ENCODE results near the gene ARHGAP15. TPM values are rescaled to one million over a fixed set of nuclear protein-coding genes. Genes with fewer than 3 reads are reported as not detected.

Gene ARHGAP15
- total RNA-seq, 2 donors from 2014 or later = 0.86 TPM; not detected in 1

DNA sequence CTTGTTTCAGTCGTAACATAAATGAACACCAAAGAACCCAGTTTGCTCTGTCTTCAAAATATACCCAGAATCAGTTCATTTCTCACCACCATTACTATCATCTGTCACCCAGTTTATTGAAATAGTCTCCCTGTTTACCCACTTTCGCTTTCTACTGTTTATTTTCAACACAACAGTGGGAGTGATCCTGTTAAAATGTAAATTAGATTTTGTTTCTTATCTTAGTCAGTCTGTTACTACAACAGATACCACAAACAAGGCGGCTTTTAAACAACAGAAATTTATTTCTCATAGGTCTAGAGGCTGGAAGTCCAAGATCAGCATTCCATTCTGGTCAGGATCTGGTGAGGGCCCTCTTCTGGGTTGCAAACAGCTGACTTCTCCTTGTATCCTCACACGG, 74.8 kb downstream of the ARHGAP15 start:
- Histone ChIP-seq H3K9ac (ENCODE audit: extremely low read depth, low read length, poor library complexity, severe bottlenecking) (no peak overlapping the region), H3K27ac (ENCODE audit: low read depth, low read length) (no peak overlapping the region), H3K4me3 (ENCODE audit: low read length) (peak overlapping the region; percentile 10), H3K27me3 (ENCODE audit: control insufficient read depth, insufficient read depth, low read length, poor library complexity, severe bottlenecking) (no peaks in the 10 kb centered on the region), H3K36me3 (ENCODE audit: control insufficient read depth, insufficient read depth, low read length) (no peaks in the 10 kb centered on the region), H3K9me3 (ENCODE audit: control insufficient read depth, low read length) (peaks cover 42% of the 10 kb centered on the region), H3K4me1 (ENCODE audit: control insufficient read depth, insufficient read depth, low read length) (peaks cover 6% of the 10 kb centered on the region)
- H3K36me3 Mint-ChIP-seq (ENCODE audit: low read depth) = peaks cover 3% of the 10 kb centered on the region
- no peak for DNase-seq
- WGBS, 2 experiments (ENCODE audit: insufficient coverage in 1 of 2, insufficient read length in 1 of 2) = 87 to 88% methylated on average over 1 to 4 of the region's 4 CpGs
- TF ChIP-seq CTCF (conservative IDR thresholded peaks at IDR 0.05) = no peak
- H3K27ac Mint-ChIP-seq = no peak overlapping the region
- H3K27me3 Mint-ChIP-seq (ENCODE audit: insufficient read depth) = peaks cover 4% of the 10 kb centered on the region
- peaks cover 27% of the 10 kb centered on the region for H3K9me3 Mint-ChIP-seq
- peaks cover 10% of the 10 kb centered on the region for H3K4me1 Mint-ChIP-seq
- no peak overlapping the region for H3K4me3 Mint-ChIP-seq

DNA sequence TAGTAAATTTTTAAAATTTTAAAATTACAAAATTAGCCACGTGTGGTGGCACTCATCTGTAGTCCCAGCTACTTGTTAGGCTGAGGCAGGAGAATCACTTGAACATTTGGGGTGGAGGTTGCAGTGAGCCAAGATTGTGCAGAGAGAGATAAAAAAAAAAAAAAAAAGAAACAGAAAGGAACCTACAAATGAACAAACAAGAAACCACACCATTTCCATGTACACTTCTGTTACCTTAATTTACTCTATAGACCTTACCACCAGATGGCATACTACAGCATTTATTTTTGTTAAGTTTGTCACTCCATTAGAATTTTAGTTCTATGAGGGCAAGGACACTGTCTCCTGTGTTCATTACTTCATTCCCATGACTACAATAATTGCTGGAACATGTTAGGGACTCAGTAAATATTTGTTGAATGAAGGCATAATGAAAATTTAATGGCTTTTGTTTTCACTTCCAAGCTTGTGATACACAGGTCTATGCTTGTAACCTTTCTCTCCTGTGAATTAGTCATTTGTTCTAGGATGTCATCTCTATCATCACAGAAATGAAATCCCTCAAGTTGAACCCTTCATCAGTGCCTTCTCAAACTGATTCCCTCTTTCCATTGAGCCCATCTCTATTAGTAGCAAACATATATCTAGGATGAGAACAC, 76.0 kb downstream of the ARHGAP15 start:
- no peak overlapping the region for H3K27ac ChIP-seq (ENCODE audit: low read depth, low read length)
- no peaks in the 10 kb centered on the region for H3K36me3 ChIP-seq (ENCODE audit: control insufficient read depth, insufficient read depth, low read length)
- H3K4me1 Mint-ChIP-seq = peaks cover 13% of the 10 kb centered on the region
- peaks cover 3% of the 10 kb centered on the region for H3K27me3 Mint-ChIP-seq (ENCODE audit: insufficient read depth)
- no peak overlapping the region for H3K27ac Mint-ChIP-seq
- no peaks in the 10 kb centered on the region for H3K27me3 ChIP-seq (ENCODE audit: control insufficient read depth, insufficient read depth, low read length, poor library complexity, severe bottlenecking)
- H3K9me3 Mint-ChIP-seq = peaks cover 27% of the 10 kb centered on the region
- peaks cover 3% of the 10 kb centered on the region for H3K36me3 Mint-ChIP-seq (ENCODE audit: low read depth)
- TF ChIP-seq CTCF (conservative IDR thresholded peaks at IDR 0.05) = peak; percentile 61
- peaks cover 6% of the 10 kb centered on the region for H3K4me1 ChIP-seq (ENCODE audit: control insufficient read depth, insufficient read depth, low read length)
- H3K4me3 Mint-ChIP-seq = no peak overlapping the region
- no peak overlapping the region for H3K9ac ChIP-seq (ENCODE audit: extremely low read depth, low read length, poor library complexity, severe bottlenecking)
- peaks cover 42% of the 10 kb centered on the region for H3K9me3 ChIP-seq (ENCODE audit: control insufficient read depth, low read length)
- no peak for DNase-seq
- WGBS, 2 experiments (ENCODE audit: insufficient coverage in 1 of 2, insufficient read length in 1 of 2) = 80 to 88% methylated on average over 1 of the region's 1 CpG
- H3K4me3 ChIP-seq (ENCODE audit: low read length) = no peak overlapping the region

DNA sequence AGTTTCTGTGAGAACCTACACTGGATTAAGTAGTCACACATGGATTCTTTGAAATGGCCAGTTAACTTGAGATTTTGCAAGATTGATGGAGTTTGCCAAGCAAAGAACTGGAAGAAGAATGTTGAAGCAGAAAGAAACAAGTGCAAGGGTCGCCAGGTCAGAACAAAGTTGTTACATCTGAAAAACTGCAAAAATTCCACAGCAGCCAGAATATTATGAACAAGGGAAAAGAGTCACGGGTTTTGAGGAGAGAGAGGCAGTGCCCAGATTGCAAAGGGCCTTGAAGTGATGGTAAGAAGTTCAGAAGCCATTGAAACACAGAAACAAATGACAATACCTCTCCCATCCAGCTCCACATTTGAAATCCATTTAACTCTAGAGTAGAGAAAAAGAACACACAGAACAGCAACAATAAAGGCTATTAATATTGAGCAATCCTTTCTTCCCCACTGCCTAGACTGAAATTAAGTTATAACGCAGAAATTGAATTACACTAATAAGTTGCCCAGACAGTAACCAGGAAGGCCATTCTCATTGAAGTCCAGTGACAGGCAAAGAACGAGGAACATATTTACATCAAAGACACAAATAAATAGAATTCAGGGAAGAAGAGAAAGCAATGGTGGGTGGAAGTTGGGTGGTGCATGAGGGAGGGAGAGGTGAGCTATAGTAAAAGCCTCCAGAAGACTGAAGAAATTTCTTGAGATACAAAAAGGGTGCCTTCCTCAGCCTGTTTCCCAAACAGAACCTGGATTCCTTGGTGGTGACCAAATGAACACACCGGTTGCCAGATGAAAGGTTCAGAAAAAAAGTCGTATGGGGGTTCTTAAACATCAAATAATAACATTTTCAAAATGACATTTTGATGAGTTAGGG, 80.6 kb downstream of the ARHGAP15 start:
- Histone ChIP-seq H3K9ac (ENCODE audit: extremely low read depth, low read length, poor library complexity, severe bottlenecking) (no peak overlapping the region), H3K36me3 (ENCODE audit: control insufficient read depth, insufficient read depth, low read length) (no peaks in the 10 kb centered on the region), H3K27me3 (ENCODE audit: control insufficient read depth, insufficient read depth, low read length, poor library complexity, severe bottlenecking) (no peaks in the 10 kb centered on the region), H3K4me3 (ENCODE audit: low read length) (no peak overlapping the region), H3K9me3 (ENCODE audit: control insufficient read depth, low read length) (peaks cover 11% of the 10 kb centered on the region), H3K4me1 (ENCODE audit: control insufficient read depth, insufficient read depth, low read length) (peaks cover 6% of the 10 kb centered on the region), H3K27ac (ENCODE audit: low read depth, low read length) (no peak overlapping the region)
- Mint-ChIP-seq H3K27ac (no peak overlapping the region), H3K4me1 (peaks cover 22% of the 10 kb centered on the region), H3K27me3 (ENCODE audit: insufficient read depth) (no peaks in the 10 kb centered on the region), H3K9me3 (peaks cover under 1% of the 10 kb centered on the region), H3K36me3 (ENCODE audit: low read depth) (no peaks in the 10 kb centered on the region), H3K4me3 (no peak overlapping the region)
- no peak for DNase-seq
- WGBS, 2 experiments (ENCODE audit: insufficient coverage in 1 of 2, insufficient read length in 1 of 2) = 93 to 100% methylated on average over 2 to 4 of the region's 6 CpGs
- TF ChIP-seq CTCF (conservative IDR thresholded peaks at IDR 0.05) = no peak
